Stimulated activated CD4-positive, alpha-beta T cell treated with anti-CD3 and anti-CD28 coated beads, Interleukin-1b, Interleukin-23, amount 100 ng/mL, for 48 hours (primary cell): ENCODE results near the gene ANO1.

Experiments
- DNase-seq: peaks from one replicate; pipeline ENCODE4 v3.0.0-alpha.2; 2020

The ANO1 gene

DNA sequence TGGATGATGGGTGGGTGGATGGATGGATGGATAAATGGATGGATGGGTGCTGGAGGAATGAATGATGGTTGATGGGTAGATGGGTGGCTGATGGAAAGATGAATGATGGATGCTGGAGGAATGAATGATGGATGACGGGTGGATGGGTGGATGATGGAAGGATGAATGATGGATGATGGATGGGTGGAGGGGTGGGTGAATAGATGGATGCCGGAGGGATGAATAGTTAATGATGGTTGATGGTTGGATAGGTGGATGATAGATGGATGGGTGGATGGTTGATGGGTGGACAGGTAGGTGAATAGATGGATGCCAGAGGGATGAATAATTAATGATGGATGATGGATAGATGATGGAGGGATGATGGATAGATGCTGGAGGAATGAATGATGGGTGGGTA lies 41.4 kb downstream of the ANO1 start:
- no peak for DNase-seq

DNA sequence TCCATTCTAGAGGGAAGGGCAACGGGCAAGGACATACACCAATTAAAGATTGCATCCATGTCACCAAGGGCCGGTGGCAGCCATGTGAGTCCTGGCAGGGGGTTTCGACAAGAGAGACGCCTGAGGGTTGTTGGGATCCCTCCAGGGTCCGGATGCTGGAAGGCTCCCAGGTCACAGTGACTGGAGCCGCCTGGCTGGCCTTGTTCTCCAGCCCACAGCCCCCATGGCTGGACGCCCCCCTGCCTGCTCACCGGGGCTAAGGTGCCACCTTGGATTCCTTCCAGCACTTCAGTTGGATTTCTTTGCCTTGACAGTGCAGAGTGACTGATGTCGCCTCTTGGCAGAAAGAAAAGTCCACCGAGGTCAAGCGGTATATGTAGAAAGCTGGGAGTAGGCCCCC lies 42.6 kb downstream of the ANO1 start:
- no peak for DNase-seq

DNA sequence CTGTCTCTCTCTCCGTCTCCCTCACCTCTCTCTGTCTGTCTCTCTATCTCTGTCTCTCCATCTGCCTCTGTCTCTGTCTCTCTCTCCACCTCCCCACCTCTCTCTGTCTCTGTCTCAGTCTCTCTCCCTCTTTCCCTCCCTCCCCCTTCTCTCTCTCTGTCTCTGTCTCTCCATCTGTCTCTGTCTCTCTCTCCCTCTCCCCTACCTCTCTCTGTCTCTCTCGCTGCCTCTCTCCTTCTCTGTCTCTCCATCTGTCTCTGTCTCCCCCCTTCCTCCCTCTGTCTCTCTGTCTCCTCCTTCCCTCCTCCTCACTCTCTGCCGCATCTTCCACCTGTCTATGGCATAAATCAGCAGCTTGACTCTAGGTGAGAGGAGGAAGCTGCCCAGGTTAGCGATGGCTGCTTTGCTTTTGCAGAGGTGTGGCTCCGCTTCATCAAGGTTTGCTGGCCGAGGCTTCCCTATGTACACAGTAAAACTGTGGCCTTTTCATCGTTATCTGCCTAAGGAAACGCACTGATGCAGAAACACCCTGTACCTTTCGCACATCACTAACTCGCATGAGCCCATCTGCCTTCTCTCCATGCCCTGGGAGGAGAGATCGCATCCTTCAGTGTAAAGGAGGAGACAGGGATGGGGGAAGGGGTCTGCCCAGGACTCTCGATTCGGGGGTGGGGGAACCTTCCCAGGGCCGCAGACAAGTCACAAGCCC lies 44.5 kb downstream of the ANO1 start:
- no peak for DNase-seq

DNA sequence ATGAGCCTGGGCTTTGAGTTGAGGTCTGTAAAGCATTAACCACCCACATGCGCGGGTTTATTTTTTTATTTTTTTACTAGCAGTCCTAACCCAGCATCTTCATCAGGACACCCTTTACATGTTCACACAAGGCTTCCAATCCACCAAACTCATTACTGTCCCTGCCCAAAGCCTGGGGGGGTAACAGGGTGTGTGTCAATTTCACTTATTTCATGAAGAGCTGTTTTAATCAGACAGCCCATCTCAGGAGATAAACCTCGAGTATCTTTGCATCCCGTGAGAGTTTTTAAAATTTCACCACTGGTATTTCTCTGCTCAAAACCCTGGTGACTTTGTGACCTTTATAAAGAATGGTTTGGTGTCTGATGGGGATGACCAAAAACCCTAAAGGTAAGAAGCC lies 45.6 kb downstream of the ANO1 start:
- no peak for DNase-seq

DNA sequence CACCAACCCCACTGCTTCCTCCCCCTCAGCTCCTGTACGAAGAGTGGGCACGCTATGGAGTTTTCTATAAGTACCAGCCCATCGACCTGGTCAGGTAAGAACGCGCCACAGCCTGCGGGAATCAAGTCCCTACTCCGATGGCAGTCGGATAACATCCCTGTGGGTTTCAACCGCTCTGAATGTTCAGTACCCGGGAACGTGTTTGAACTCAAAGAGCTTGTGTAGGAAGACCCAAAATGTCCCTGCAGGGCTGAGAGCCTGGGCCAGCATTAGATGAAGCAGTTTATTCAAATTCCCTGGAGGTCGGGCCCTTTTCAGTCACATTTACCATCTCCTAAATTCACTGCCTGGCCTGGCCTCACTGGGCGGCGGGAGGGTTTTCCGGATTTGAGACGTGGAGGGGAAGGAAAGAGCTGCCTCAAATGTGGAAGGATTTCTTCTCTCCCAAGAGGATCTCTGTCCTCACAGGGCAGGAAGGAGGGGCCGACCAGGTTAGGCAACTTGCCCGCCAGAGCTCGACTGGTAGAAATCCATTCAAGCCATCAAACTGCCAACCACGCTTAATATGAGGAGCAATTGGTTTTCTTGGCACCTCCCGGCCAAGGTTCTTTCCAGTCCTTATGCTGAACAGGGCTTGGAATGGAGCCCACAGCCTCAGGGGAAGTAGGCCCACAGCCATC lies 46.3 kb downstream of the ANO1 start:
- DNase-seq, result no peak

DNA sequence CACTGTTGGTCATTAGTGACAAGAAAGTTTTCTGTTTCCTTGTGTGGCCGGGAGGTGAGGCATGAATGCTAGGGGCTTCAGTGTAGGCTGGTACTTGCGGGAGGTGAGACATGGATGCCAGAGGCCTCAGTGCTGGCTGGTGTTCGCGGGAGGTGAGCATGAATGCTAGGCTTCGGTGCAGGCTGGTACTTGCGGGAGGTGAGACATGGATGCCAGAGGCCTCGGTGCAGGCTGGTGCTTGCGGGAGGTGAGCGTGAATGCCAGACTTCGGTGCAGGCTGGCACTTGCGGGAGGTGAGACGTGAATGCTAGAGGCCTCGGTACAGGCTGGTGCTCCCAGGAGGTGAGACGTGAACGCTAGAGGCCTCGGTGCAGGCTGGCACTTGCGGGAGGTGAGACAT lies 48.4 kb downstream of the ANO1 start:
- DNase-seq, result no peak

DNA sequence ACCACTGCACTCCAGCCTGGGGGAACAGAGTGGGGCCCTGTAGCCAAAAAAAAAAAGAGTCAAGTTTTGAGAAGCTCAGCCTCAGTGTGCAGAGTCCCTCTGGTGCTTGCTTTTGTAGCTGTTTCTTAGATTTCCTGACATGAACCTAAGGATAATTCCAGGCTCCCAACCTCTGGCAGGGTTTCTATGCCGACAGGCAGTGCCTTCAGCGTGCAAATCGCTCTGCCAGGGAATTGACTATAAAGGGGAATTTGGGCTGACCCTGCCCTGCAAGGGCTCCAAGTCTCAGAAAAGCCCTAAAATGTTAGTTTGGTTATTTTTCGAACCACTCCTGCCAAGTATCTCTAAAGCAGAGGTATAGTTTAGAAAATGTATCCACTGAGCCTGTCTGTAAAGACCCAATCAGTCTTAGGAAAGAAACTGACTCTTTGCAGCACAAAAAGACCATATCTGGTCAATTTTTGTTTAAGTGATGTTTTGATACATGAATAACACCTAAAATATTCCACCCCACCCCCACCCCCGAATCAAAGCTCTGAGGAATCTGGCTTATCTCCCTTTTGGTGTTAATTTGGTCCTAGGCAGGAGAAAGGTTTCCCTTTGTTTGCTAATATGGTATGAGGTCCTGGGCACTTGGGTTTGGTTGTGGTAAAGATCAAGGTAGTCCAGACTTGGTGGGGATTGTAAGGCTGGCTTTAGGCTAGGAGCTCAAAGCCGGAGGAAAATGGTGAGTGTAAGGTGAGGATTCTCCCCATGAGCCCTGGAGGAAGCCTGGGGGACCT lies 49.7 kb downstream of the ANO1 start:
- no peak for DNase-seq

DNA sequence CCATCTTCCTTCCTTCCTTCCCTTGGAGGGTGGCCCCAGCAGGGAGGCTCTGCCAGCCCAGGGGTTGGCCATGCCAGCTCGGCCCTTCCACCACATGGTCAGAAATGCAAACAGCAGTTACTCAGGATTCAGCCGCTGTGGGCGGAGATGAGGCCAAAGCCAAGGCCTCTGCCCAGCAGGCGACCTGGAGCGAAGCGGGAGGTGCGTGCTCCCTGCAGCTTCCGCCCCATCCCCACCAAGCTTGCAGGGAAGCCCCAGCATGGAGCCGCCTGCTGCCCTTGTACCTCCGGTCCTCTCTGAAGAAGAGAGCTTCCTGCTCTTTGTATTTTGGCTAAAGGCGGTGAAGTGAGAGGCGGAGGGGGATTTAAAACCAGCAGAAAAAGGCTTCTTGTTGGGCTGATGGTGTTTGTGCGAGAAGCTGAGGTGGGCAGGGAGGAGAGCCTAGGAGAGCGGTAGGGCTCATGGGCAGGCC lies 50.4 kb downstream of the ANO1 start:
- no peak for DNase-seq

DNA sequence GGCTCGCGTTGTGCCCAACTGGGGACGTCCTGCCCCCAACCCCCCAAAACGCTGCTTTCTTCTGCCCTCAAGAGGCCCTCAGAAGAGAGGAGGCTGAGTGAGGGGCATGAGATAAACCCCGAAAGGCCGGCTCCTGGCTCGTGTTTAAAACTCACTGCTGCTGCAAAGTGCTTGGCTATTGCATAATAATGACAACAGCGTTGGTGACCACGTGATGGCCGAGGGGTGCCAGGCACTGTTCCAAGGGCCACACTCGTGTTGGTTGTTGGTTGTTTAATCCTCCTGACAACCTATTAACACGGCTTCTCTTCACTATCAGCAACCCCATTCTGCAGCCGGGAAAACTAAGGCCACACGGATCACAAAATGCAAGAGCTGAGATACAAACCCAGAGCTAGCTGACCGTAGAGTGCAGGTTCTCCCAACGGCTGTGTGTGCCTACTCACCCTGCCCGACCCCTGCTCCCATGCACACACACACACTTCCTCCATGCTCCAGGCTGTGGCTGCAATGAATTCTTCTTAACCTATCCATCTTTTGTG lies 51.0 kb downstream of the ANO1 start:
- DNase-seq, result no peak

DNA sequence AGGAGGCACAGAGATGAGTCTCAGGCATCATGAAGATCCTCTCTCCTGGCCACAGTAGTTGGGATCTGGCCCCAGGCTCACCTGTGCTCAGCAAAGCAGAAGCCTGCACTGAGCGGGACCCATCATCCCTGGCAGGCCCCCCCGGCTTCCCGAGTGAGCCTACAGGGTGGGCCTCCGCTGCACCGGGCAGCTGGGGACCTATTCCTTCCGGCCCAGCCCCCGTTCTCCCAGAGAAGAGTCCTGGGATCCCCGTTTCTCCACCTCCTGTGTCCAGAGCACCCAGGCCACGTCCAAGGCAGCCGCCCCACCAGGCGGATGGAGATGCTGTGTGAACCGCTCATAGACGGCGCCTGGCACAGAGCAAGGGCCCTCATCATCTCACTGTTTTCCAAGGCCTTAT lies 52.5 kb downstream of the ANO1 start:
- no peak for DNase-seq

DNA sequence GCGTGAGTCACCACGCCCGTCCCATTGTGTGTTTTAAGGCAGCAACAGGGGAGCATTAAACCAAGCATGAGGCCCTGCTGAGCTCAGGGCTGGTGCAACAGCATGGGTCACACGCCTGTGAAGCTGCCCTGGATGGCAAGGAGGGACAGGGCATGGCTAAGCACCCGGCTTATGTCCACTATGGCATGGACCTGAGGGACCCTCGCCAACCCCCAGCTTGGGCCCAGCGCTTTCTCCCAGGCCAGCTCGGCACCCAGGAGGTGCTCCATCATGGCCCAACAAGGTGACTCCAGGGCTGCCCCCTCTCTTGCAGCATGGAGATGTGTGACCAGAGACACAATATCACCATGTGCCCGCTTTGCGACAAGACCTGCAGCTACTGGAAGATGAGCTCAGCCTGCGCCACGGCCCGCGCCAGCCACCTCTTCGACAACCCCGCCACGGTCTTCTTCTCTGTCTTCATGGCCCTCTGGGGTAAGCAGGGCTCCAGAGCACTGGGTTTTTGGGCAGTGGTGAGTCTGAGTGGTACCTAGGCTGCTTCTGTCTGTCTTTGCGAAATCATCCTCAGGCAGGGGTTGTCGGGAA lies 53.6 kb downstream of the ANO1 start:
- DNase-seq, result no peak

DNA sequence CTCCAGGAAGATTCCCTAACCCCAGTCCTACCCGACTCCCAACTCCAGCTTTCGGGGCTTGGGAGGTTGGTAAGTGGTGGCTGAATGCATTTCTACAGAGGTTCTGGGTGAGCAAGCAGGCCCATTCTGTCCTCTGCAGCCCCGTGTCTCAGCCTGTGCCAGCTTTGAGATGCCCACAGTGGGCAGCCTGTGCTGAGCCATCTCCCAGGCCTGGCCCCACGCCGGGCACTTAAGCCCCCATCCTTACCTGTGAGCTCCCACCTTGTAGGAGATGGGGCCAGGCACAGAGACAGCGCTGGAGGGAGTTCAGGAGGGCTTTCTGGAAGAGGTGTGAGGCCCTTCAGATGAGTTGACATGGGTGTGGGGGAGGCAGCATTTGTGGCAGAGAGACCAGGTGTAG lies 54.5 kb downstream of the ANO1 start:
- DNase-seq, result no peak

DNA sequence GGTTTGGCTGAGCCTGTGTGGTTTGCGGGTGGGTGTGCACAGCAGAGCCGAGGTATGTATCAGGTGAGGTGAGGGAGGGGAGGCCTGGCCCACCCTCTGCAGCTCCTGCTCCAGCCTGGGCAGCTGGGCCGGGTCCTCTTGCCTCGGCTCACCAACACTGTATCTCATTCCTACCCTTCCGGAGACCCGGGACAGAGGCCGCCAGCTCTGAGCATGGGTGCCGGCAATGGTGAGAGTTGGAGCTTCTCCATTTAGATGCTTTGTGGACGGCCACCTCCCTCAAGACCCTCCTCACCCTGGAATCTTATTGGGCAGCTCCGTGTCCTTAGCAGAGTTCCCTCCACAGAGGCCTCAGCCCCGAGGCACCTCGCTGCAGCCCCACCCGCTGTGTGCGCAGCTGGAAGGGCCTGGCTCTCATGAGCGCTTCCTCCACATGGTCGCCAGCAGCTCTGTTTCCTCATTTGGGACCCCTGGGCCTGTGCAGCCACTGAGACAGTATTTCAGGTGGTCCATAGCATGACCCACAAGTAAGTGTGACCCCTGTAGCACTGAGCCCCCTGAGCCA lies 55.7 kb downstream of the ANO1 start:
- DNase-seq, result no peak

DNA sequence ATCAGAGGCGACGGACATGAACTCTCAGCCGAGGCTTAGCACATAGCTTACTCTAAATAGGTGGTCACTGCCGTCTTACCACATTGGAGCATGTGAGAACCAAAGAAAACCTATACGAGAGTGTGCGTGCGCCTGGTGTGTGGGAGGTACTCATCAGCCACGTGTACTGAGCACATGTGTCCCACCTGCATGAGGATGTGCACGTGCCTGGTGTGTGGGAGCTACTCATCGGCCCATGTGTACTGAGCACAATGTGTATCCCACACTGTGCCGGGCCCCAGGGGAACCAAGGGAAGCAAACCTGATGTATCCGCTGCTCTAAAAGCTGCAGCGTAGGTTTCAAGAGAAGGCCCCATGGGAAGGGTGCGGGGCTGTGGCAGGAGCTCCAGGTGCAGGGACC lies 56.4 kb downstream of the ANO1 start:
- DNase-seq, result no peak

DNA sequence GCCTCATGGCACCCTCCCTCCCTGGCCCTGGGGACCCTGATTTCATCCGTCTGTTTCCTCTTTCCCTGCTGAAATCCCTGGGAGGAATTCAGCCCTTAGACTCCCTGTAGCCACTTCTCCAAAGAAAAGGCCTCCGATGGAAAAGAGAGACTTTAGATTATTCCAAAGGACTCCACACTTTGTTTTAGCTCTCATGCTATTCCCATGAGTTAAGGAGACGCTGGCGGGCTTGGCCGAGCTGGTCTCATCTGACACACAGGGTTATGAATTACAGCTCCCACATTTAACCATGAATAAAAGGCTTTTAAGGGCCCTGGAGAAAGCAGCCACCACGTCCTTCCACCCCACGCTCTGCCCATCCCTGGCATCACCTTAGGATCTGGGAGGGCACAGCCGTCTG lies 57.0 kb downstream of the ANO1 start:
- no peak for DNase-seq

DNA sequence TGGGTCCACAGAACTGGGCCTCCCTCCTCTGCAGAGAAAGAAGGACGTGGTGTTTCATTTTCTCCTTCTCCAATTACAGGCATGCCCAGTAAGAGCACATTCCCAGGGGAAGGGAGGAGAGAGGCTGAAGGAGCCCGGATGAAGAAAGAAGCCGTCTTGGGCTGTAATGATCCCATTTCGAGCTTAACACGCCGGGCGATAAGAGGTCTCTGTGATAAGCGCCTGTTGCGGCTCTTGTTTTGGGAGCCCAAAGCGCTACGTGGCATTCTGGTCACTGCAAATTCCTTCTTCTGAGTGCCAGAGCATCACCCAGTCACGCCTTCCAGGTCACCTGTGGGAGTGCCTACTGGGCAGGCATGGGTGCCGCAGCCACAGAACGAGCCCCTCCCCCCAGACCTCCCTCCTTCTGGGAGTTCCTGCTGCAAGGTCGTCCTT lies 57.5 kb downstream of the ANO1 start:
- no peak for DNase-seq

DNA sequence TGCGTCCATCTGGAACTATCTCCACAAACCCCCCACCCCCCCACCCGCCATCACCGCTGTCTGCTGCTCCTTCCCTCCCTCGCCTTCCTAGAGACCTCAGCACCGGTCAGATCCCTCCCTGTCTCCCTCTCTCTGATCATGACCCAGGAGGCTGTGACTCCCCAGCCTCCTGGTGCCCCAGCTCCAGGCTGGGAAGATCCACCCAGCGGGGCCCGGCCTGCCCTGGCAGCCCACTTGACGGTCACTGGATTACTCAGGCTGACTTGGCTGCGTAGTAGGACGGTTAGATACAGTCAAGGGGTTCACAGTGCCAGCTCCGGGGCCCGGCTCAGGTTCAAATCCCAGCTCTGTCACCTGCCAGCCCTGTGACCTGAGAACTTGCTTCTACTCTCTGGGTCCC lies 59.3 kb downstream of the ANO1 start:
- no peak for DNase-seq

DNA sequence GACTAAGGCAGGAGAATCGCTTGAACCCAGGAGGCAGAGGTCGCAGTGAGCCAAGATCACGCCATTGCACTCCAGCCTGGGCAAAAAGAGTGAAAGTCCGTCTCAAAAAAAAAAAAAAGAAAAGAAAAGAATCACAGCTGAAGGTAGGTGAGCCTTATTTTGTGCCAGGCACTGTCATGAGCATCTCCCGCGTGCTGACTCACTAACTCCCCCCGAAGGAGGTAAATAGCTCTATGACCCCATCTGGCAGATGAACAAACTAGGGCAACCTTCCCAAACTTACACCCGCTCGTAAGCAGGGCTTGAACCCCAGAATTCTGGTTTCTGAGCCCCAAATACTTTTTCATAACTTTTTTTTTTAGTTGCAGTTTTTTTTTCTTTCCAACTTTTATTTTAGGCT lies 60.3 kb downstream of the ANO1 start:
- DNase-seq, result no peak

DNA sequence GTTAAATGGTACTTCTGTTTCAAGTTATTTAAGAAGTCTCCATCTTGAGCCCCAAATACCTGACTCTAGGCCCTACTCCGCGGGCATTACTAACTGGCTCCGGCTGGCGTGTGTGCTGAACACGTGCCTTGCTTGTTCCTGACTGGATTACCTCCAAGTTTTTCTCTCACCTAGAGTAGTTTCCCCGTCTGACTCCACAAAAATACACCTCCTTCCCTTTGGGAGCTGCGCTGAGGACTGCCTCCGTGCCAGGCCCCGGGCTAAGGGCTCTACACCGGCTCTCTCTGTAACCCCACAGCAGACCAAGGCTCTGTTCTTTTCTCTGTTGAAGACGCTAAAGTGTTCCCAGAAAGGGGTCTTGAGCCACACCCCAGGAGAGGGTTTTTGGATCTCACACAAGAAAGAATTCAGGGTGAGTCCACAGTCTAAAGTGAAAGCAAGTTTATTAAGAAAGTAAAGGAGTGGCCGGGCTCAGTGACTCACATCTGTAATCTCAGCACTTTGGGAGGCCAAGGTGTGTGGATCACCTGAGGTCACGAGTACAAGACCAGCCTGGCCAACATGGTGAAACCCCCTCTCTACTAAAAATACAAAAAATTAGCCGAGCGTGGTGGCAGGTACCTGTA lies 61.8 kb downstream of the ANO1 start:
- DNase-seq, result no peak

DNA sequence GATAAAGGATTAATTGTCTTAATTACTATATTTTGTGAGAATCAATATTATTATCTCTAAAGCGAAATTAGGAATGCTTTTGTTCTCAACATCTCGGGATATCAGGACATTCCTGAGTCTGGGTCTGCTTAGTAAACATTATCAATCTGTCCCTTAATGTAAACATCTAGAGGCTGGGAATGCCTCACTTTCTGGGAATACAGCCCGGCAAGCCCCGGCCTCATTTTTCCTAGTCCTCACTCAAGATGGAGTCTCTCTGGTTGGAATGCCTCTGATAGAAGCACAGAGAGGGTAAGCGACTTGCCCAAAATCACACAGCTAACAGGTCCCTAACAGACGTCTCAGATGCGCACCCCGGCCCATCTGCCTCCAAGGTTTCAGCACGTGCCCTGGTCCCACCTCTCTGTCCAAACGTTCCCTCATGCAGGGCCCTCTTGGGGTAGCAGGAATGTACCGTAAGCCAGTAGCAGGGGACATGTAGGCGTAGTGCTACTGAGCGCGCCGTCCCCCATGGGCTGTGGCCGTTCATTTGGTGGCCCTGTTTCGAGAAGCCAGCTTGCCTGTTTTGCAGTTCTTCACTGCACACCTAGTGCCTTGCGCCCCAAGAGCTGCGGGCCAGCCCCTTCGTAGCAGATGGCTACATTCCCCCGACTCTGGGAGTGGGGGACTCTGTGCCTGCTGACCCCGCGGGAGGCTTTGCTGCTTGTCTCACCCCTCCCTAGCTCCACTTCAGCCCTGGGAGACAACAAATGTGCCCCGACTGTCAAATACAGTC lies 62.8 kb downstream of the ANO1 start:
- DNase-seq, result no peak

DNA sequence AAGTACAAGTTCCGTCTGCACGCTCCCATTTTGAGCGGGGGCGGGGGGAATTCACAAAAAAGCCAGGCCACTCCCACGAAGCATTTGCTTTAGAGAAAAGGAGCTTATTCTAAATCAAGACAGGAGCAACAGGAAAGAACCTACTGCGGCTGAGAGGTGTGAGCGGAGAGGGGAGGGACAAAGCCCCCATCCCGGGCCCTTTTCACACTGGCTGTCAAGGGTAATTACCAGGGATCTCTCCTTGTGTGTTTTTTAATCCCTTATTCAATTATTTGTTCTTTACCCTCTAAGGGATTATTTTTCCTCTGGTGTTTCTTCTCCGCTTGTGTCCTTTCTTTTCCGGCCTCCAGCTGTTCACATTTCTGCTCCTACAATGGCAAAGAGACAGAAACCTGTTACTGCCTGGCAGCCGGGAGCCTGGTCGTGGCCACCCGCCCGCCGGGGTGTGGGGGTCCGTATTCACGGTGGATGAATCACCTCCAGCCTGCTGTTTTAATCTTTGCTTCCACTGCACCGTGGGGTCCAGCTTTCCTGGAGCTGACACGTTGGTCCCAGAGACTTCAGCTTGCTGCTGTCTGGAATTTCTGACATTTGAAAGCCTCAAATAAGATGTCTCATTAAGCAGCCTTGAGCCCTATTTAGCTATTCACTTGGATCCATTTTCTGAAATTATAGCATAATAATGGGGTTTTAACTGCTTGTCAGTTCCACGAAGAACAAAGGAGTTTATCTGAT lies 63.5 kb downstream of the ANO1 start:
- no peak for DNase-seq
